BE2C (cell line): ENCODE measurements around the gene PITPNB.

Source experiments
- DNase-seq: peaks from one replicate; pipeline ENCODE4 v3.0.0-alpha.2; 2020
- H3K27me3 ChIP-seq: fragments of 250-450 bp; sonication (Bioruptor Pico); 2 replicates; pipeline ENCODE4 v1.5.1; 2020; ENCODE audit warnings: mild to moderate bottlenecking
- H3K36me3 ChIP-seq: fragments of 250-450 bp; sonication (Bioruptor Pico); 2 replicates; pipeline ENCODE4 v1.5.1; 2020; ENCODE audit warnings: mild to moderate bottlenecking
- H3K4me1 ChIP-seq: fragments of 250-450 bp; sonication (Bioruptor Pico); 2 replicates; pipeline ENCODE4 v1.5.1; 2020
- H3K4me3 ChIP-seq: 2 replicates; pipeline ENCODE4 v1.5.1; 2011; ENCODE audit warnings: low read depth, low read length
- H3K9me3 ChIP-seq: fragments of 250-450 bp; sonication (Bioruptor Pico); 2 replicates; pipeline ENCODE4 v1.5.1; 2020
- TF ChIP-seq, protein P1 (sequence below): IDR thresholded peaks from 2 replicates; pipeline ENCODE4 v1.5.1; 2012; ENCODE audit warnings: mild to moderate bottlenecking, low read depth, low read length

PITPNB gene

GRCh38 chr22:27823221-27823620, 95.8 kb downstream of the PITPNB start:
- Histone ChIP-seq H3K4me3 (no peak overlapping the region), H3K27me3 (no peaks in the 10 kb centered on the region), H3K4me1 (no peaks in the 10 kb centered on the region), H3K36me3 (no peaks in the 10 kb centered on the region), H3K9me3 (no peaks in the 10 kb centered on the region; the same call in 1 of the 2 replicates)
- TF ChIP-seq, protein P1, sequence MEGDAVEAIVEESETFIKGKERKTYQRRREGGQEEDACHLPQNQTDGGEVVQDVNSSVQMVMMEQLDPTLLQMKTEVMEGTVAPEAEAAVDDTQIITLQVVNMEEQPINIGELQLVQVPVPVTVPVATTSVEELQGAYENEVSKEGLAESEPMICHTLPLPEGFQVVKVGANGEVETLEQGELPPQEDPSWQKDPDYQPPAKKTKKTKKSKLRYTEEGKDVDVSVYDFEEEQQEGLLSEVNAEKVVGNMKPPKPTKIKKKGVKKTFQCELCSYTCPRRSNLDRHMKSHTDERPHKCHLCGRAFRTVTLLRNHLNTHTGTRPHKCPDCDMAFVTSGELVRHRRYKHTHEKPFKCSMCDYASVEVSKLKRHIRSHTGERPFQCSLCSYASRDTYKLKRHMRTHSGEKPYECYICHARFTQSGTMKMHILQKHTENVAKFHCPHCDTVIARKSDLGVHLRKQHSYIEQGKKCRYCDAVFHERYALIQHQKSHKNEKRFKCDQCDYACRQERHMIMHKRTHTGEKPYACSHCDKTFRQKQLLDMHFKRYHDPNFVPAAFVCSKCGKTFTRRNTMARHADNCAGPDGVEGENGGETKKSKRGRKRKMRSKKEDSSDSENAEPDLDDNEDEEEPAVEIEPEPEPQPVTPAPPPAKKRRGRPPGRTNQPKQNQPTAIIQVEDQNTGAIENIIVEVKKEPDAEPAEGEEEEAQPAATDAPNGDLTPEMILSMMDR = no peak
- DNase-seq = no peak

DNA sequence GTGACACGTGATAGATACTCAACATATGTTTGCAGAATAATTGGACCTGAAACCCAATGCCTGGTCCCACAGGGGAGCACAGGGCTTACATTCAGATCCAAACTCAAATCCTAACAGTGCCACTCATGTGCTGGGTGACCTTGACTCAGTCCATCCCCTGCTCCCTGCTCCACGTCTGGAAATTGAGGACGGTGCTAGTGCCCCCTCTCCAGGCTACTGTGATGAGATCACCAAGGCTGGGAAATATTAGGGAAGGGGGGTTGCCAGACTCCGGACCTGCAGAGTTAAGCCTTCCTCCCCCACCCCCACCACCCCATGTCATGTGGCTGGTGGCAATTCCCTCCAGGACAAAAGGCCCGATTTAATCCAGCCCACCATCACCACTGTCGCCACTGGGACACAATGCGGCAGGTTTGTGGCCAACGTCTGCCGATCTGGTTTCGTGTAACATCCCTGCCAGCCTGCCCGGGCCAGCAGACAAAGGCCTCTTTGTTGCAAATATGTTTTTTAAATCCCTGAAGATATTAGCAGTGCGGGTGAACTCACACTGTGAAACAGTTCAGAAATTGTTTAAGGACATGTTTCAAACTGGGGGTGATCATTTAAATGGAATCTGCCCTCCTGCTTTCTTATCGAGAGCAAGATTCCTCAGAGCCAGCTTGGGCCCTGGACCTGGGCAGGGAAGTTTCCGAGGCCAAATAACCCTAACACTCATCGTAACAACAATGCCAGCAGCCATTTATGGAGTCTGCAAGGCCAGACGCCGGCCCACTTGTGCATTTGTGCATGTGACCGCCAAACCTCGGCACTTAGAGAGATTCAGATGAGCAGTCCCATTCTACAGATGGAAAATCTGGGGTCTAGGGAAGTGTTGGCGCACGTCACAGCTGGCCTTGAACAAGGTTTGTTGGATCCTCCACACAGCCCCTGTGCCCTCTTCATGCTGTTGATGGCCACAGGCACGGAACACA, 97.9 kb downstream of the PITPNB start:
- TF ChIP-seq, protein P1 = no peak
- no peak for DNase-seq

DNA sequence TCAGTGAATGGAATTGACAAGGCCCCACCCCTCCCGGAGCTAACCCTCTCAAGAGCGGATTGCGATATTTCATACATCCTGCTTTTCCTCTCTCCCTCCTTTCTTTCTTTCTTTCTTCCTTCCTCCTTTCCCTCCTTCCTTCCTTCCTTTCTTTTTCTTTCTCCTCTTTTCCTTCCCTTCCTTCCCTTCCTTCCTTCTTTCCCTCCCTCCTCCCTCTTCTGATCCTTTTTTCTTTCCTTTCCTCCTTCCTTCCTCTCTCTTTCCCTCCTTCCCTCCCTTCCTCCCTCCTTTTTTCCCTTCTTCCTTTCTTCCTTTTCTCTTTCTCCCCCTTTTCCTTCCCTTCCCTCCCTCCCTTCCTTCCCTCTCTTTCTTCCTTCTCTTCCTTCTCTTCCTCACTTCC, 102.5 kb downstream of the PITPNB start:
- Histone ChIP-seq H3K27me3 (no peaks in the 10 kb centered on the region), H3K36me3 (no peaks in the 10 kb centered on the region), H3K4me1 (no peaks in the 10 kb centered on the region), H3K9me3 (no peaks in the 10 kb centered on the region; the same call in 1 of the 2 replicates), H3K4me3 (no peak overlapping the region)
- TF ChIP-seq, protein P1 = no peak
- DNase-seq = no peak

More for the DNA sequence above, 97.9 kb downstream of the PITPNB start:
- Histone ChIP-seq H3K27me3 (no peaks in the 10 kb centered on the region), H3K4me3 (no peak overlapping the region), H3K4me1 (no peaks in the 10 kb centered on the region), H3K36me3 (no peaks in the 10 kb centered on the region), H3K9me3 (no peaks in the 10 kb centered on the region; the same call in 1 of the 2 replicates)

DNA sequence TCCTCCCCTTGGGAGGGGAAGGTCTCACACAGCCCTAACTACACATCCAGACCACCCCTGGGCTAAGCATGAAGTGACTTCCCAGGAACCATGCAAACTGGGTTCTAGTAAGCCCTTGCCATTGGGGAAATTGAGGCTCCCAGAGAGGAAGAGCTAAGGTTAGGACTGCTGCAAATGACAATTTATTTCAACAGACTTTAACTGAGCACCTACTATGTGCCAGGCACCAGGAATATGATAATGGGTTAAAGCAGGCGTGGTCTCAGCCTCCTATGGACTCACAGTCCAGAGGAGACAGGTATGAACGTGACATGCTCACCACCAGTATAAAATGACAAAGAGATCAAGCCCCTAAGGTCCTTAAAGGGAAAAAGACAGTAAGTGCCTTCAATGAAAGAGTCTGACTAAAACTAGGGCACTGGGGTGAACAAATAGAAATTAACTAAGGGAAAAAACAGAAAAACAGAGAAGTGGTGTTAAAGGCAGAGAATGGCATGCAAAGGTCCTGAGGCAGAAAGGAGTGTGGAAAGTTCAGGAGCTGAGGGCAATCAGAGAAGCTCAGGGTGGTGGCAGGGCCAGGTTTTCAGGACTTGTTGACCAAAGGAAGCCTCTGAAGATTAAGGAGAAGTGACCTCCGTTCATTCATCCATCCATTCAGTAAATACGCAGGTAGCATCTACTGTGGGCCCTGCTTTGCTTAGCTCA, 103.1 kb downstream of the PITPNB start:
- Histone ChIP-seq H3K27me3 (no peaks in the 10 kb centered on the region), H3K36me3 (no peaks in the 10 kb centered on the region), H3K4me3 (no peak overlapping the region), H3K9me3 (no peaks in the 10 kb centered on the region; the same call in 1 of the 2 replicates), H3K4me1 (no peaks in the 10 kb centered on the region)
- TF ChIP-seq, protein P1 = no peak
- no peak for DNase-seq

DNA sequence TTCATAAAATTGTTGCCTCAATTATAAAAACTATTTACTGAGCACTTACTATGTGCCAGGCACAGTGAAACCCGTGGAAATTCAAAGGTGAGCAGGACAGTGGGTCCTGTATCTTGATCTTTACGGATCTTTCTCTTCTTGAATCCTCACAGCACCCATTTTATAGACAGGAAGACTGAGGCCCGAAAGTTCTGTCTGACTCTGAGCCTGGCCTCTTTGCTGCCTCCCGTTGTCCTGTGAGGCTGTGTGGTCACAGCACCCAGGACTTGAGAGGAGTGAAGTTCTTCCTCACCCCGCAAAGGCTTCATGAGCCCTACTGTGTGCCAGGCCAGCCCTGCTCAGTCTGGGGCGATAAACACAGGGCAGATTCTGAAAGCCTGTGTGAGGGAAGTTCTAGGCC, 104.1 kb downstream of the PITPNB start:
- H3K4me3 ChIP-seq = no peak overlapping the region
- no peak for DNase-seq
- TF ChIP-seq, protein P1 = no peak
- H3K27me3 ChIP-seq = no peaks in the 10 kb centered on the region
- no peaks in the 10 kb centered on the region for H3K4me1 ChIP-seq
- no peaks in the 10 kb centered on the region; the same call in 1 of the 2 replicates for H3K9me3 ChIP-seq
- H3K36me3 ChIP-seq = no peaks in the 10 kb centered on the region
